ENCODE data around the gene FLYWCH1. TPM values are rescaled to one million over a fixed set of nuclear protein-coding genes. Genes with fewer than 3 reads are reported as not detected.
A peak's percentile ranks its signal among the peaks of the same experiment; 100 is the strongest.
"Not testable (repeated sequence)": the region's sequence is repeated elsewhere in the genome, so short reads cannot be mapped to it uniquely, and the experiment has no call there.

FLYWCH1 gene
- total RNA-seq, 4 donors from 2014 or later: 41.7 to 49.7 (median 44.0) TPM

DNA sequence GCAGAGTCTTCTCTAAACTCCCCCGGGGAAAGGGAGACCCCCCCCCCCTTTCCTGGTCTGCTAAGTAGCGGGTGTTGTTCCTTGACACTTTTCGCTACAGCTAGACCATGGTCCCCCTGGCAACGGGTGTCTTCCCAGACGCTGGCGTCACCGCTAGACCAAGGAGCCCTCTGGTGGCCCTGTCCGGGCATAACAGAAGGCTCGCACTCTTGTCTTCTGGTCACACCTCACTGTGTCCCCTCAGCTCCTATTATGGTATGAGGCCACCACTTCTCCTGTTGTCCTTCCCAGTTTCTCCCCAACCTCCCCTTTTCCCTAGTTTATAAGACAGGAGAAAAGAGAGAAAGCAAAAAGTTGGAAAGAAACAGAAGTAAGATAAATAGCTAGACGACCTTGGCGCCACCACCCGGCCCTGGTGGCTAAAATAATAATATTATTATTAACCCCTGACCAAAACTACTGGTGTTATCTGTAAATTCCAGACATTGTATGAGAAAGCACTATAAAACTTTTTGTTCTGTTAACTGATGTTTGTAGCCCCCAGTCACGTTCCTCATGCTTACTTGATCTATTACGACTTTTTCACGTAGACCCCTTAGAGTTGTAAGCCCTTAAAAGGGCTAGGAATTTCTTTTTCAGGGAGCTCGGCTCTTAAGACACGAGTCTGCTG lies 4.5 kb upstream of the FLYWCH1 start:
- intact Hi-C loops (cut with DNase I; ENCODE audit: low total_unique reads); H3K36me3 ChIP-seq; H3K4me3 ChIP-seq; in situ Hi-C loops (cut with MboI; ENCODE audit: low sequenced_read_pairs in 4 of 4); H3K27me3 ChIP-seq; H3K9me3 ChIP-seq; ATAC-seq: not testable (repeated sequence)
- Histone ChIP-seq H3K4me1 (peaks cover 11 to 14% of the 10 kb centered on the region in 2 donors), H3K27ac (peak overlapping the region; percentile 42 to 79 (median 76))
- DNase-seq: peak in 1 of 2 donors; percentile 61
- TF ChIP-seq, protein P1, sequence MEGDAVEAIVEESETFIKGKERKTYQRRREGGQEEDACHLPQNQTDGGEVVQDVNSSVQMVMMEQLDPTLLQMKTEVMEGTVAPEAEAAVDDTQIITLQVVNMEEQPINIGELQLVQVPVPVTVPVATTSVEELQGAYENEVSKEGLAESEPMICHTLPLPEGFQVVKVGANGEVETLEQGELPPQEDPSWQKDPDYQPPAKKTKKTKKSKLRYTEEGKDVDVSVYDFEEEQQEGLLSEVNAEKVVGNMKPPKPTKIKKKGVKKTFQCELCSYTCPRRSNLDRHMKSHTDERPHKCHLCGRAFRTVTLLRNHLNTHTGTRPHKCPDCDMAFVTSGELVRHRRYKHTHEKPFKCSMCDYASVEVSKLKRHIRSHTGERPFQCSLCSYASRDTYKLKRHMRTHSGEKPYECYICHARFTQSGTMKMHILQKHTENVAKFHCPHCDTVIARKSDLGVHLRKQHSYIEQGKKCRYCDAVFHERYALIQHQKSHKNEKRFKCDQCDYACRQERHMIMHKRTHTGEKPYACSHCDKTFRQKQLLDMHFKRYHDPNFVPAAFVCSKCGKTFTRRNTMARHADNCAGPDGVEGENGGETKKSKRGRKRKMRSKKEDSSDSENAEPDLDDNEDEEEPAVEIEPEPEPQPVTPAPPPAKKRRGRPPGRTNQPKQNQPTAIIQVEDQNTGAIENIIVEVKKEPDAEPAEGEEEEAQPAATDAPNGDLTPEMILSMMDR (IDR thresholded peaks at IDR 0.05 in 4 of 5, conservative IDR thresholded peaks at IDR 0.05 in 1 of 5): peak; percentile 59 to 82 (median 73)

- Histone ChIP-seq H3K4me3 (no peak overlapping the region), H3K9me3 (no peaks in the 10 kb centered on the region), H3K36me3 (peaks cover 0 to 9% of the 10 kb centered on the region in 2 donors), H3K27ac (no peak overlapping the region), H3K27me3 (no peaks in the 10 kb centered on the region), H3K4me1 (peaks cover 18 to 20% of the 10 kb centered on the region in 2 donors)
- DNase-seq (no peak), ATAC-seq (no peak)
- in situ Hi-C loops (cut with MboI; ENCODE audit: low sequenced_read_pairs in 4 of 4): loop anchor here in 1 of 4 donors (5.0 kb wide), 1 partner anchor 33 kb away; no protein-coding TSS in a partner anchor
- TF ChIP-seq, protein P1 (IDR thresholded peaks at IDR 0.05 in 4 of 5, conservative IDR thresholded peaks at IDR 0.05 in 1 of 5): no peak
- TF ChIP-seq POLR2A (IDR thresholded peaks at IDR 0.05): no peak
- intact Hi-C loops (cut with DNase I; ENCODE audit: low total_unique reads): loop anchor here (2.0 to 5.0 kb wide), 2 partner anchors 42 to 158 kb away; partner anchors contain the start of gene SRRM2
Observed at GRCh38 chr16:2910441-2910969, 1.2 kb upstream of the FLYWCH1 start.

DNA sequence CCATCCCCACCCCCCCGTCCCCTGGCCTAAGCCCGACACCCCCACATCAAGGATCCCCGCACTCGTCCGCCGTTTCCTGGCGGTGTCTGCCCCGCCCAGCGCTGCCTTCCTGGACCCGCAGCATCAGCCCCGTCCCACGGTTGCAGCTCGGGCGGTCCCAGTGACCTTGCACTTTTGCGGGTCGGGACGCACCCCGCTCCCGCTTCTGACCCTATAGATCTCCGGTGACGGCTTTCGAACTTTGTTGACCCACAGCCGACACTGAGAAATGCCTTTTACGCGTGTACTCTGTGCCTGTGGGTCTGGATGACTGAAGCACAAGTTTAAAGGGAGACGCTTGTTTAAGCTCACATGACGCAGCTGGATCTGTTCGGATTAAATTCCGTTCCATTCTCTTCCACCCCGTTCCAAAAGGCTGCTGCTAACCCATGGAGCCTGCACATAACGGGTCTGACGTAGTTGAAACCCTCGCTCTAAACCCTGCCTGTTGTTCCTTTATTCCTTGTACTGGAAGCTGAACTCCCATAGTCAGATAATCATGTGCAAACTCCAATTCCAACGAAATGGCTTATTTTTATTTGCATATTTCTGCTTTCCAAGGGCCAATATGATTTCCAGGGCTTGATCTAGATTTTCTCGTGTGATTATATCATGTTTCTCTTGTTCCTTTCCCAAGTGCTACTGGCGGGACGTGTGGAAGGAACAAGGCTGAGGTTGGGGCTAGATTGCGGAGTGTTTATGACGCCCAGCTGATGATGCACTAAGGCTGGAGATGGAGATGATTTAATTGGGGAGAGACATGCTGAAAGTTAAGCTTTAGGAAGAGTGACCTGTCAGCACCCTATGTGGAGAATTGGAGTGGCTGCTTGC lies 834 bp downstream of the FLYWCH1 start:
- Histone ChIP-seq H3K36me3 (peaks cover 0 to 14% of the 10 kb centered on the region in 2 donors), H3K4me1 (peaks cover 13 to 15% of the 10 kb centered on the region in 2 donors), H3K9me3 (no peaks in the 10 kb centered on the region), H3K27ac (peak overlapping the region; percentile 89 to 97 (median 91)), H3K4me3 (peak overlapping the region; percentile 68 to 91 (median 83)), H3K27me3 (no peaks in the 10 kb centered on the region)
- ATAC-seq (peak; percentile 42 to 52), DNase-seq (peak; percentile 23 to 27)
- intact Hi-C loops (cut with DNase I; ENCODE audit: low total_unique reads): loop anchor here (2.0 to 5.0 kb wide), 2 partner anchors 110 to 160 kb away; partner anchors contain the start of genes HCFC1R1 and SRRM2
- no peak for TF ChIP-seq POLR2A (IDR thresholded peaks at IDR 0.05)
- TF ChIP-seq, protein P1 (IDR thresholded peaks at IDR 0.05 in 4 of 5, conservative IDR thresholded peaks at IDR 0.05 in 1 of 5): no peak
- in situ Hi-C loops (cut with MboI; ENCODE audit: low sequenced_read_pairs in 4 of 4): loop anchor here in 1 of 4 donors (5.0 kb wide), 1 partner anchor 35 kb away; no protein-coding TSS in a partner anchor

- Histone ChIP-seq H3K27me3 (no peaks in the 10 kb centered on the region), H3K27ac (peak overlapping the region; percentile 89 to 97 (median 91)), H3K4me3 (no peak overlapping the region), H3K9me3 (no peaks in the 10 kb centered on the region), H3K36me3 (peaks cover 0 to 14% of the 10 kb centered on the region in 2 donors), H3K4me1 (peaks cover 13 to 15% of the 10 kb centered on the region in 2 donors)
- DNase-seq (no peak), ATAC-seq (no peak)
- in situ Hi-C loops (cut with MboI; ENCODE audit: low sequenced_read_pairs in 4 of 4) (loop anchor here in 1 of 4 donors (5.0 kb wide), 1 partner anchor 36 kb away; no protein-coding TSS in a partner anchor), intact Hi-C loops (cut with DNase I; ENCODE audit: low total_unique reads) (loop anchor here (2.0 to 5.0 kb wide), 2 partner anchors 109 to 161 kb away; partner anchors contain the start of genes HCFC1R1 and SRRM2)
- TF ChIP-seq POLR2A (IDR thresholded peaks at IDR 0.05): no peak
- TF ChIP-seq, protein P1 (IDR thresholded peaks at IDR 0.05 in 4 of 5, conservative IDR thresholded peaks at IDR 0.05 in 1 of 5): no peak
Observed at GRCh38 chr16:2913603-2914002, 1.9 kb downstream of the FLYWCH1 start.
